NCI-H774 (cell line): ENCODE measurements around the gene ITPR2.
"Not testable (repeated sequence)": the region's sequence is repeated elsewhere in the genome, so short reads cannot be mapped to it uniquely, and the experiment has no call there.

Source experiments
- DNase-seq: peaks from one replicate; lab custom pipeline; 2025; lab: John Stamatoyannopoulos, UW

Gene ITPR2

DNA sequence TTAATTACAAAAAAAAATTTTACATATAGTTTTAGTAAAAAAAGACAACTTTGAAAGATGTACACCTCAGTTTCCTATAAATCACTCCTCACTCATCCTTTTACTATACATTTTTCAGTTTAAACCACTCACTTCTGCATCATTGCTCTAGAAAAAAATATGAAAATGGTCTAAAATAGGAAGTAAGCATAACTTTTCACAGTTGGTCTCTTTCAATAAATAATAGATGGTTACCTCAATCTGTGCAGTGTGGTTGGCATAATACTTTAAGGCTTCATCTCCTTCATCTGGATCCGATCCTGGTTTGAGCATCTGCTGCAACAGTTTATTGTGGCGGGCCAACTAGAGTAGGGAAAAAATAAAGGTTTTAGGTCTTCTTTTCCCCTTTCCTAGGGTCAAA is 389.7 kb downstream of the ITPR2 start:
- no peak for DNase-seq

DNA sequence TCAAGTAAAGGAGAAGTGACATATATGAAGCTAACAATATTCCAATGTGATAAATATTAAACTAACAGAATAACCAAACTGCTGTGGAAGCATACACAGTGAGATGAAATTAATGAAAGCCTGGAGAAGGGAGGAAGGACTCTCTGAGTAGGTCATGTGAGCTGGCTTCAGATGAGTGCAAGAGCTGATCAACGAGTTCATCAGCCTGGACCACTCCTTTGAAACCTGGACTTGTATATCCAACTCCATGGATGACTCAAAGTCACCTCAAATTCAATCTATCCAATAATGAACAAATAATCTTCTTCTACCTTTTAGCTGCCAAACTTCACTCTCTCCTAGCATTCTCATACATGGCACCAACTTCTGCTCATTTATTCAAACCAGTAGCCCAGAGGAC is 391.6 kb downstream of the ITPR2 start:
- DNase-seq: no peak

DNA sequence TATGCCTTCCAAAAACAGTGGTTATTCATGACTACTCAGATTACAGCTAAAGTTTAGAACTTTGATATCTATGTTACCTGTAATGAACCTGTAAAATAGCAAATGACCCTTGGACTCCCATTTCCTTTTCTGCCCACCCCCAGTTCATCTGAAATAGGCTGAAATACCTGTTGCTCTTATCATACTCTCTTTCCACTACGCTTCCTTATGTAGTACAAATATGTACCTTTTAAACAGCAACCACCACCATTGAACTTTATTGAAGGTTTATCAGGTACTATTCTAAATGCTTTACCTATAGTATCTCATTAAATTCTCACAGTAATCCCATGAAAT is 398.0 kb downstream of the ITPR2 start:
- no peak for DNase-seq

DNA sequence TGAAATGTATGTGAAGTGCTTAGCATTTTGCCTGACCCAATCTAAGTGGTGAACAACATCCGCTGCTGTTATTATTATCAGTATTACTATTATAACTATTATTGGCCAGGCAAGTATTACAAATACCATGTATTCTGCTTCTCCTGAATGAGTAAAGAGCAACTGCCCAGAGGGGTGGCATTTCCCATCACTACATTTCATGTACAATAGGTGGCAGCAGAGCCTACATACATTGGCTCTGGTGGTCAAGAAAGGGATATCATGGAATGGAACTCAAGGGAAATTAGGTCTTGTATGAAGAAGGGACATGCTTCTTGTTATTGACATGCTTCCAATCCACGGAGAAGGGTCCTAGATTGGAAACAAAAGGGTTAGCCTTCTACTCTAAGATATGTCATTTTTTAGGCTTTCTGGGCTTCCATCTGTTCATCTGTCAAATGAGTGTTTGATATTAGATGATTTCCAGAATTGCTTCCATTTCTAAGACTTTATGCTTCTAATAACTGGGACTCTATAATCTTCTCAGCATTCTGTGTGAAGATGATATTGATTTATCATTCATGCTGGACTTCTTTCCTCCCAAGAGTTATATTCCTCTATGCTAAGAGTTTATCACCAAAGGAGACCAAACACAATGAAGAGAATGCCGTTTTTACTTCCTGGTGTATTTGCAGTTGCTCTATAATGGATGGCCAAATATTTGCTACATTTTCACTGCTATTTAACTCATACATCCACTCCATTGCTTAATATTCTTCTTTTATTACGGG is 398.5 kb downstream of the ITPR2 start:
- peak; percentile 58 for DNase-seq

DNA sequence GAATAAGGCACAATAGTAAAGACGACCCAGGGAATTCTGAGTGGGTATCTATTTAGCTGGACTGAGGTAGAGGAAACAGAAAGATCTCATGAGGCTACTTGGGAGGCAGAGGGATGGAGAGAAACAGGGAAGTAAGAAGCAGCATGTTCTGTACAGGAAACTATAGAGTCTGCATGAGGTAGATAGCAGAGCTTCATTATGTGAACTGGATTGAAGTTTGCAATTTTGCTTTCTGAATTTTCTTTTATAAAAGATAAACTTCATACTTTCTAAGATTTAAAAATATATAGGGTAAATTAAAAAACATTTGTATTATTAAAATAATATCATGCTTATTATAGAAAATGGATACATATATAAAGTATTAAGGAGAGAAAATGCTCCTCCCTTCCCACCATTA is 399.3 kb downstream of the ITPR2 start:
- not testable (repeated sequence) for DNase-seq

DNA sequence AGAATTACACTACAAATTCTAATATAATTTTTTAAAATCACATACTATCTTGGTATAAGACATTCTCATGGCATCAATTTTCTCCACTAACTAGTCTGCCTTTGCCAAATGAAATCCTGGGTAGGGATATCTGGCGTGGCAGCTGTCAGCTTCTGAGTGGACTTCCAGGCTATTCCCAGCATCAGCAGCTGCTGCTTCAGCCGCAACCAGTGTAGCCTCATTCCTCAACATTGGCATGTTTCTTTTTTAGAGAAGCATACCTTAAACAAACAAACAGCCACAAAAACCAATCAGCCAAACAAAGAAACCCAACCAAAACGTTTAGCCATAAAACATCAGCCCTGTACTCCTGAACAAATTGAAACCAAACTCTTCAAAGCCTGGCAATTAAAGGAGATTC is 401.8 kb downstream of the ITPR2 start:
- peak; percentile 13 for DNase-seq

DNA sequence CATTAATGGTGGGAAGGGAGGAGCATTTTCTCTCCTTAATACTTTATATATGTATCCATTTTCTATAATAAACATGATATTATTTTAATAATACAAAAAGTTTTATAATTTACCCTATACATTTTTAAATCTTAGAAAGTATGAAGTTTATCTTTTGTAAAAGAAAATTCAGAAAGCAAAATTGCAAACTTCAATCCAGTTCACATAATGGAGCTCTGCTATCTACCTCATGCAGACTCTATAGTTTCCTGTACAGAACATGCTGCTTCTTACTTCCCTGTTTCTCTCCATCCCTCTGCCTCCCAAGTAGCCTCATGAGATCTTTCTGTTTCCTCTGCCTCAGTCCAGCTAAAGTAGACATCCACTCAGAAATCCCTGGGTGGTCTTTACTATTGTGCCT is 402.4 kb downstream of the ITPR2 start:
- not testable (repeated sequence) for DNase-seq

DNA sequence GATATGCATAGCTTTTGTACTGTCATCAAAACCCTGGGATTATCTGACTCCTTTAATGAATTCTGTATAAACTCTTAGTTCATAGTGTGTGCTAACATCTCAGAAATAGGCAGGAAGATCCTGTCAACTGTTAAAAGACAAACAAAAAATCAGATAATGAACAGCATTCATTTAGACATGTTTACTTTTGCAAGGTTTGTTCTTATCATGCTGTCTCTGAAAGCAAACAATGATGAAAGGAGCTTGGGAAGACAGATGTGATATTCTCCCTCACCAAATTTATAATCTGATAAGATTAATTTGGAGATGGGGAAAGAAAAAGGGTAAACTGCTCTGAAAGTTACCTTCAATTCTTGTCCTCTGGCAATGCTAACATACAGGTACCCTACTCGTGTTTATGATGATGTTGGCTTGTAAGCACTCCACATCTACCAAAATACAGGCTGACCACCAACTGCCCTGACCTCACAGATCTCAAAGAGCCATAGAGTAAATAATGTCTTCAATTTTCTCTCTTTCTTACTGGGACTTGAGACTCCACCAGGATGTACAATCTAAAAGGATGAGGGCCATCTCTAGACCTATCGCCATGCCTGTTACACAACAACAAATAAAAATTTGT is 403.8 kb downstream of the ITPR2 start:
- no peak for DNase-seq

DNA sequence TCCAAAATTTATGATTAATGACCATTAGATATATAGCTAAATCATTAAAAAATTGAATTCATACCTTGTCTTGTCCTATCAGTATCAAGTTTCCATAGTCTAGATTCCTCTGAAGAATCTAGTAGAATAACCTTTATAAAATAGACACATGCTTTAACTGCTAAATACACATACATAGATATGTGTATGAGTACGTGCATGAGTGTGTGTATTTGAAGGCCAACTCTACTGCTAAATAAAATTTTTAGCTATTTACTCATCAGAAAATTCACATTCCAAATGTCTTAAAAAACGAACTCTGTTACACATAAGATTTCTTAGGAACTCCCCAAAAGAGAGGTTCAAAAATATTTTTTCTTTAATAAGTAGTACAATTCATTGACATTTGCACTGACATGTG is 404.6 kb downstream of the ITPR2 start:
- DNase-seq: no peak

DNA sequence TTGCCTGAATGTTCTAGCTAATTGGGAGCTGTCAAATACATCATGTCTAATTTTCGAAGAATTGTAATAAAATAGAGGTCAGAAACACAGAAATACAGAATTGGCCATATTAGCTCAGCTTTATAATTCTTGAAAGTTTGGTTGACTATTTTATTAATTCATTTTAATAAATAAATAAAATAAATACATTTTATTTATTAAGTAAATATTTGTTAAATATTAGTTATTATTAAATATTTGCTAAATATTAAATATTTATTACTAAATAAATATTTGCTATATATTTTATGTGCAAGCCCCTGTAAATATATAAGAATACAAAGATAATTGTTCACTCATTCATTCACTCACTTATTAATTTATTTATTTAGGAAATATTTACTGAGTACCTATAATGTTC is 406.3 kb downstream of the ITPR2 start:
- no peak for DNase-seq

DNA sequence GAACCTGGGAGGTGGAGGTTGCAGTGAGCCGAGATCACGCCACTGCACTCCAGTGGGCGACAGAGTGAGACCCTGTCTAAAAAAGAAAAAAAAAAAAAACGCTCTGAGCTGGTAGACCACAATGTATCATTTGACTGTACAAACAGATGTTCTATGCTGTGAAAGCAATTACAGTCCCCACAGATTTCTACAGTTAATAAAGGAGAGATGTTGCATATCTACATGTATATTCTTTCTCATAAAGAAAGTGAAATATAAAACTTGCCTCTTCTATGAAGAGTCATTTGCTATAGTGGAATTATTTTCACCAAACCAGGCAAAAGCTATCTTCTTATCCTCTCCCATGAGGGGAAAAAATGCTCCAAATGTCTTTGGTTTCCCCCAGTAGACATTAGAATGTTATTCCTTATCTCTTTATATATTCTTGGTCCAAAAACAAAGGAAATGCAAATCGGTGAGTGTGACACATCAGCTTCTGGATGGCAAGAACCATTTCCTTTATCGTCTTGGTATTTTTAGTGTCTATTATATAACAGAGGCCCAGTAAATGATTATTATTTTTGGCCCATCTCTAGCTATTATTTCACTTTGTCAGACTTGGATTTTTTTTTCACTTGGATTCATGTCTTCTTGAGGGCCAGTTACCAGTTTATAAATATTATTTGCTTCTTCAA is 407.3 kb downstream of the ITPR2 start:
- no peak for DNase-seq

DNA sequence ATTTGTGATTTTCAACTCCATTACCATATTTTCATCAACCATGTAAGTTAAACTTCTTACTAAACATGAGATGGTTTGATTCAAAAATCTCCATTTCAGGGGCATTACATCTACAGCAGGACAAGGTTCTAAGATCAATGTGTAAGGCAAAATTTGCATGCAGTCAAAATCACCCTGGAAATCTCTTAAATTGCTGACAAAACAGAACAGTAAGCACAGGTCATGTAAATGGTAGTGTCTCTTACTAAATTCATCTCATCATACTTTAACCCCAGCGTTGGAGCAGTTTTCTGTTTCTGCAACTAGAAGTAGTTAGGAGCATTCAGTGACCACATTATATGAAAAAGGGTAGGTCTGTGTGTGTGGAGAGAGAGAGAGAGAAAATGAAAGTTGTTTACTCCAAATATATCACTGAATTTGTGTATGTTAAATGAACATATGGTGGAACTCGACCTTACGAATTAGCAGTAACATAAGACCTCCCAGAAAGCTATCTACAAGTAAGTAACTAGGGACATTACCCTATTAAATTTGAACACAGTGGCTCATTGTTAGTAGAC is 410.1 kb downstream of the ITPR2 start:
- DNase-seq: no peak

DNA sequence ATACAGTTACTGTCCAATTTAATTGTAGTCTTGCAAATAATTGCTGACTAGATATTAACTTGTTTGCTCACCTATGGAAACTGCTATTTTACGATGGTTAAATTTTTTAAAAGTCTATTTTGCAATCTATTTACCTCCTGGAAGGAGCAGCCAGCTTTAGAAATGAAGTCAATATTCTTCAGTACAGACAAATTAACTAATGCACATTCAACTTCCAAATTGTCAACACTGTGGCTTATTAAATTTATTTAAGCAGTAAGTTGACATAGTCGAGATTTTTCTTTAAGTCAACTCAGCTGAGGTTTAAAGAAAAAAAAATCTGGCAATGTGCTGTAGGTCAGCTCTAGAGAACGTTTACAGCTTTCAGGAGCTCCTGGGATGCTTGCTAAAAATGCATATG is 416.4 kb downstream of the ITPR2 start:
- peak; percentile 22 for DNase-seq

DNA sequence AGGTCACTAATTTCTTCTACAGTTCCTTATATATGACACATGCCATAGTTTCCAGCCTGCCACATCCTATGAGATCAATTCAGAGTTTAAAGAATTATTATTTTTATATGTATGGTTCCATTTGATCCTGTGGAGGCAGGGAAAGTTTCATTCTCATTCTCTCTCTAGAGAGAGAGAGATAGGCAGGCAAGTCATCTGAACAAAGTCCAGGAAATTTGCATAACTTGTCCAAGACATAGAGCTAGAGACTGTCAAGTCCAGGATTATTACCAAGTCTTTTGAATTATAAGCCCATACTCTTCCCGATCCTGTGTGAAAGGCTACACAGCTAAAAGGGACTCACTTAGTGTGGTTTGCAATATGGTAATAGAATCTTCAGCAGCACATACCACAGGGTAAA is 422.3 kb downstream of the ITPR2 start:
- DNase-seq: no peak

DNA sequence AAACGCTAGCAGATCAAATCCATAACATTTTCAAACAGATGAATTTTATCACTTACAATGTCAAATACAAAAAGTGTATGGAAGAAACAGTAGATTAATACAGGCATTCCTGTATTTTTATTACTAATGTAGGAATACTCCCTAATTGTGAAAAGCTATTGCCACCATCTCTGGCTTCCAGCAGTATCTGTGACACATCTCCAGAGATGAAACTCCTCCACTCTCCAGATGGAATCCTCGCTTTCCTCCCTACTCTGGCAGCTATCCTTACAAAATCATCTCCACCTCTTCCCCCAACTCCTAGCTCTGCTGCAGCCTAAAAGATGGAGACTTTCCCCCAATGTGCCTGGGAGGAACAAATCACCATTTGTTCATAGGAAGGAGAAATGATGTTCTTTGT is 426.2 kb downstream of the ITPR2 start:
- DNase-seq: no peak

DNA sequence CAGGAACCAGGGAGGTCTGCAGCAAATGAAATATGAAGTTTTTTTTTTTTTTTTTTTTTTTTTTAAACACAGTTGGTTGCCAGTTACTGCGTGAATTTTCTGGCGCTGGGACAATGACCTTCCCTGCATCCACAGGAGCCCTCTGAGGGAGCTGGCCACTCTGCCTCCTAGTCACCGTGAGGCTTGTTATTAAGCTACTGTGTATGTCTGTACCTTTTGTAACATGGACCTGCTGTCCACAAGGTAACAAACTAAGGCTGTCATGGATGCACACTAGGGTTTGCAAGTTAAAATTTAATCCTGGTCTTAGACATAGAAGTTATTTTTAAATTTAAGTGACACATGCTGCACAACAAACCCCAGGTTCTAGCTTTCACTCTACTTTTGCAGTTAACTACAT is 426.6 kb downstream of the ITPR2 start:
- no peak for DNase-seq

DNA sequence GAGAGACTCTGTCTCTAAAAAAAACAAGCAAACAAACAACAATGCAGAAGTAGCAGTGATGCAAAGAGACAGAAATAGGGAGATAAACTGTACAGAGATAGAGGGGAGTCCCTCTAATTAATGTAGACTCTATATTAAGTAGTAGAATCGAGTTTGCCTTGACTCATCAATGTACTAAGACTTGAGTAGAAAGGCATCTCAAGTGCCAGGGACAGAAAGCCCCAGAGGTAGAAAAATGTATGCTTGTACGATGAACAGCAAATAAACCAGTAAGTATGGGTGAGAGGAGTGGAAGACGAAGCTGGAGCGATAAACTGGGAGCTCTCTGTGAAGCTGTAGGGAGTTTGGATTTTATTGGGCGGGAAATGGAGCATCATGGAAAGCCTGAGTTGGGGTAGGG is 429.4 kb downstream of the ITPR2 start:
- no peak for DNase-seq

DNA sequence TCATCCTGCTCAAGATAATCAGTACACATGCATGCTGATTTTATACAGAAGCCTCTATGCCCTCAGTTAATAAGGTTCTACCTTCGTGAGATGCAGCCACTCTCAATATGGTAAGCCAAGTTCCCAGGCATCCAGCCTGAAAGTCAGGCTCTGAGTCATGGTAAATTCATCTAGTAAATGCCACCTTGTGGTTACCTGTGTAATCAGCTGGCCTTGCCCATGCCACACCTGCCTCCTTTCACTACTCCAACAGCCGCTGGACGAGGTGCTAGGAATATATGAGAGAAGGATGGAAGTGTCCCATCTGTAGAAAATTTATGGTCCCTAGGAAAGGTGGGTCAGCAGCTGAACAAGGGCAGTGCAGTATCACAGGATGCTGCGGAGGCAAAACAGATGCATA is 430.3 kb downstream of the ITPR2 start:
- DNase-seq: peak; percentile 98

DNA sequence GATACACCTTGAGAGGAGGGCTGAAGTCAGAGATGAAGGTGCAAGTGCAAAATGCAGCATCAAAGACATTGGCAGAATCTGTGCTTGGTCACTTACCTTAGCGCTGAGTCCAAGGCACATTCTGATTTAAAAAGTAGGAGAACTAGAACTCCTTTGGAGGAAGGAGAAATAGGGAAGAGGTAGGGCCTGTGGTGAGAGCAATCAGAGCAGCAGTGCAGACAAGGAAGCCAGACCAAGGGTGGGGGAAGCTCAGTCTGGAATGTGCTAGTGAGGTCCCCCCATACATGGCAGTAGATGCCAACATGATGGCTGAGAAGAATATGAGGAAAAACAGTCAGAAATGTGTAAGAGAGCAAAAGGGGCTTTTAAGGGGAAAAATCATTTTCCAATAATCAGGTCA is 431.1 kb downstream of the ITPR2 start:
- no peak for DNase-seq

DNA sequence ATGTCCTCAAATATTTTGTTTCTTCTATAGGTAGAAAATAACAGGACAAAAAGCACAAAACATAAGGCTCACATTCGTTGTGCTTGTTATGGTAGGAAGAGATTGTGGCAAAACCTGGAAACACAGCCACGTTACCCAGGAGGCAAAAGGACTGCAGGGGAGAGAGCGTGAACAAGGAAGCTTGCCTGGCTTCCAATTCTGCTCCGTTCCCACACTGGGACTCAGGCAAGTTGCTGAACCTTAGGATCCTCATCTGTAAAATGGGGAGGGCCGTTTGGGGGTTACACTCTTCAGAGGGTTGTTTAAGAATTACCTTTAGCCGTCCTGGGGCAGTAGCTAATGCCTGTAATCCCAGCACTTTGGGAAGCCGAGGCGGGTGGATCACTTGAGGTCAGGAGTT is 432.4 kb downstream of the ITPR2 start:
- DNase-seq: no peak

DNA sequence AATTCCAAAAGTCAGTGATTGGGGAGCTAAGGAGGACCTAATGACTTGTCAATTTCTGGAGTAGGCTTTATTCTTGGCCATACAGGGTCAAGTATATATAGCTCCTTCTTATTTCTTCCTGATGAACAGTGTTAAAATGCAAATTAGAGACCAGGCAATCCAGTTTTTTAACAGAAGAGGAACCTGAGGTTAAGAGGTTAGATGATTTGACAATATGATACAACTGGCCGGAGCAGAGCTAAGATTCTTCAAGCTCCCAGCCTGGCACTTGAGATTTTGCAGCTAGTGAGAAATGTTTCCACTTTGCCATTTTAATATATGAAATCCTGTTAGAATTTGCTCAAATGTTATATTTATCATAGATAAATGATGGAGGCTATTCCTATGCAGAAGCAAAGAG is 433.6 kb downstream of the ITPR2 start:
- no peak for DNase-seq

DNA sequence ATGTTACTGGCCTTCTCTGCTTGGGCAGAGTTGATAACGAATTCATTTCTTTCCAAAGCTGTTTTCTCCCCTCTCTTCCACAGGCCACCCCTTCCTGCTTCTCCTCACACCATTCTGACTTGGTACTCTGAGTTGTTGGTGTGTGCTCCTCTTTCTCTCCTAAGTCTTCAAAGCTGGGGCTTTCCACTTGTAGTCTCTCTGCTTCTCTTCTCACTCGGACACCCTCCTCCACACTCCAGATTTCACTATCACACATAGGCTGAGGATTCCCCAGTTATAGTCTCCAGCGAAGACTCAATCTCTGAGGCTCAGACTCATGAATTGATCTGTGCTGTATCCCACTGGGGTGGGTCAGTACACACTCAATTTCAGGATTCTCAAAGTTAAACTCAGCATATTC is 436.6 kb downstream of the ITPR2 start:
- DNase-seq: no peak

DNA sequence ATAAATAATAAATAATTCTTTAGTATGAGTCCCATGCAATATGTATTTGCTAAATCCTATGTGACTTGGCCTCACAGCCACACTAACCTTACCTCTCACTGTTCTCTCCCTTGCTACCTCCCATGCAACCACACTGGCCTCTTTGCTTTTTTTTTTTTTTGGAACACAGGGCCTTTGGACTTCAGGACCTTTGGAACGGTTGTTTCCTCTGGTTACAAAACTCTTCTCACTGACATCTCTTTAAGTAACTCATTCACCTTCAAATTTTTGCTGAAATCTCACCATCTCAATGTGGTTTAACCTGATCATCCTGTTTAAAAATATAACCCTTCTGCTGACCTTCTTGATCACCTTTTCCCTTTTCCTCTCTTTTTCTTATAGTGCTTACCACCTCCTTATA is 443.7 kb downstream of the ITPR2 start:
- no peak for DNase-seq
